Measurements from ENCODE around the gene GBP2.

GBP2 gene, protein sequence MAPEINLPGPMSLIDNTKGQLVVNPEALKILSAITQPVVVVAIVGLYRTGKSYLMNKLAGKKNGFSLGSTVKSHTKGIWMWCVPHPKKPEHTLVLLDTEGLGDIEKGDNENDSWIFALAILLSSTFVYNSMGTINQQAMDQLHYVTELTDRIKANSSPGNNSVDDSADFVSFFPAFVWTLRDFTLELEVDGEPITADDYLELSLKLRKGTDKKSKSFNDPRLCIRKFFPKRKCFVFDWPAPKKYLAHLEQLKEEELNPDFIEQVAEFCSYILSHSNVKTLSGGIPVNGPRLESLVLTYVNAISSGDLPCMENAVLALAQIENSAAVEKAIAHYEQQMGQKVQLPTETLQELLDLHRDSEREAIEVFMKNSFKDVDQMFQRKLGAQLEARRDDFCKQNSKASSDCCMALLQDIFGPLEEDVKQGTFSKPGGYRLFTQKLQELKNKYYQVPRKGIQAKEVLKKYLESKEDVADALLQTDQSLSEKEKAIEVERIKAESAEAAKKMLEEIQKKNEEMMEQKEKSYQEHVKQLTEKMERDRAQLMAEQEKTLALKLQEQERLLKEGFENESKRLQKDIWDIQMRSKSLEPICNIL

DNA sequence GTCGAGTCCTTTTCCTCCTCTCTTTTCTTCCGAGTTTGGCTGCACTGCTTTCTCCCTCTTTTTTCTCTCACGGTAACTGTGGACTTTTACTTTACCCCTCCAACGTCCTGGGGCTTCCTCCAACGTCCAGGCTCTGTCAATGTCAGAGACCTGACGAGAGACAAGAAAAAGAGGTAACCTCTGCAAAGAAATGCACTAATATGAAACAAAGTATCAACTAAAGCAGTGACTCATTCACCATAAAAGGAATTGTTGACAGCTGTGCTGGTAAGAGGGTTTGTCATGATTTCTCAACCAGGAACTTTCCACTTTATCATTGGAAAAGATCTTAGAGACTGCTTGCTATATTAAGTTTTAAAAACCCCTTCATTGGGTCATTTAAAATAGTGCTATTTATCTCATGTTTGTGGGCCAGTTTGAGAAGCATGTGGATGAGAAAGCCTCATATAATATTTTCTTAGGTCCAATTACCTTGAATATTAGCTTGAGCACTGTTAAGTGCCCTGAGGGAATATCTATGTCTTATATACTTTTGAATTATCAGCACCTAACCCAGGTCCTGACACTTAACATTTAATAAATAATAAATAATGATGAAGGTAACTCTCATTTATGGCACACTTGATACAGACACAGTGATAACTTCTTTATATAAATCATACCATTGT is at the start of gene GBP2:
GBP2 (minus strand) TSS at position 202 of the 668 bp plus-strand sequence. CDS start 4,148 bp downstream, outside the sequence.
- no peak for DNase-seq

DNA sequence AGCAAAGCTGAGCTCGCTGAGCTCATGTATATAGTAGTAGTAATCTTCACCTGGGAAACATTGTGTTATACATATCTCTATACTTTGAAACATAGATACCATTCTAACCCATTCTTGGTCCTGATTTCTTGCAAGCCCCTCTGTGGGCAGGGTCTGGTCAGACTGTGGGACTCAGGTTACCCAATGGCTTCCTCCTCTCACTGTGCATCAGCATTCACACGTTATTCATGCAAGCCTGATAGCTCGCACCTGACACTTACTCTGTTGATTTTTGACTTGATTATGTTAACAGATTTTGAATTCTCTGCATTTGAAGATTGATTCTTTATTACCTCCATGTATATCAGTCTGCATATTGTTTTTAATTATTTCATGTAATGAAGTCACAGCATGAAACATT is 48.6 kb upstream of the GBP2 start:
- DNase-seq: no peak

DNA sequence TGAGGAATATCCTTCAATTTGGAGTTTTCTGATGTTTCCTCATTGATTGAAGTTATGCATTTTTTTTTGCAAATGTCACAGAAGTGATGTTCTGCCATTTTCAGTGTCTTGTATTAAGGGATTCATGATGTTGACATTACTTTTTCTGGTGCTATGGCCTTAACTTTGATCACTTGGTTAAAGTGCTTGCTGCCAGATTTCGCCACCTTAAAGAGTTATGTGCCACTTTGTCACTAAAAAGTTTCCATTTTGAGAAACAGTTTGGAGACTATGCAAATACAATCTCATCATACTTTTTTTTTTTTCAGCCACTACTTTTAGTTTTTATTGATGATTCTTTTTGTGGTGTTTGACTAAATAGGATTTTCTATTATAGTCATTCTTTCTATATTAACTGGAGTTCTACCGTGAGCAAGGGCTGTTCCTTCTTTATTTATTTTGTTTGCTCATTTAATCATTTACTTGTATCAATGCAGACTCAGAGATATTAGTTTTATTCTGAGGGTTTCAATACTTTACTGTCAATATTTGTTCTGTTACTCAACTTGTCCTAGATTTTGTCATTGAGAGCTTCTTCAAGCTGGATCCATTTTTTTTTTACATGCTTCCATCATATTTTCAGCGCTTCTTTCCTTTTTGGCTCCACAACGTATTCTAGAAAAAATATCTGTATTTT is 46.7 kb upstream of the GBP2 start:
- no peak for DNase-seq

DNA sequence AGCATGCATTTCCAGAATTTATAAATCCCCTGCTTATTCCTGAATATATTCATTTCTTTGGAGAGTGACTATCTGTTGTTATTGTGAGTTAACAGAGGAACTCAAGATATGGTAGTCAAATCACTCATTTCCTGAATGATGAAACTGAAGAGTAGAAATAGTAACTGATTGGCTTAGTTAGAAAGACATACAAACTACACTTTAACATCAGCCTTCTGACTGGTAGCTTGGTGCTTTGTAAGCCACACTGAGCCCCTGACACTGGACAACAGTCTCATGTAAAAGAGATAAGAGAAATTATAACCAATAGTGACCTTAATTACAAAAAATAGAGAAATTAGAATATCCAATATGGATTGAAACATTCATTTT is 45.1 kb upstream of the GBP2 start:
- DNase-seq: no peak

DNA sequence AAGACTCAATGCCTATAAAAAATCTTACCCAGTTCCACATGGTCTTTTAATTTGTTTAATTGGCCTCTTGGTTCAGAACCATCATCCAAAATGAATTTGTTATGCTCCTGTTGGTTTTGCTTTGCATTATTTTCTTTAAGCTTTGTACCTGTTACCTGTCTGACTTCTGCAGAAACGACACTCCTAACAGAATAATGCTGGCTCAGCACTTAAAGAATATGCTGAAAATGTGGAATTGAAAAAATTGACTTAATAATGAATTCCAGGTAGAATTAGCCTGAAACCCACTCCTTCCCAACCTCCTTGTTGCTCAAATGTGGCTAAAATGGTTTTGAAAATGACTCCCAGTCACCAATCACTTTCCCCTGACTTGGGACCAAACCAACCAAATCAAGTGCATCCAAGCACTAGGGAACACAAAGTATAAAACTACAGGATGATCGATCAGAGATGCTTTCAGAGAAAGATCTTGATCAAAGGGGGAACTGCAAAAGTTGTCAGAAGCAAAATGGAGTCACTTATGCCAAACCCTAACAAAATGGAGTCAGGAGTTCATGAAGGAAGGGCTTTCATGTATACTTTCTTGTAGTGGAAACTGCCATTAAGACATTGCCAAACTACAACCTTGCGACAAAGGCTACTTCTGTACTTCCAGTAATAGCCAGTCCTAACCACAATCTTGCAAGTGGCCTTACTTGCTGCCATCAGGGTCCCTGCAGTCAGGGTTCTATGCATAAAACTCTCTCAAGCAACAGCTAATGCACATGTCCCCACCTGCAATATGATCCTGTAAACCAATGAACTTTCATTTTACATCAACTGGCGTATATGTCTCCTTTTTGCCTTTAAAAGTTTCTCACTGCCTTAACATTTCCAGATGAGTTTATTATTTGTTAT is 44.5 kb upstream of the GBP2 start:
- no peak for DNase-seq

DNA sequence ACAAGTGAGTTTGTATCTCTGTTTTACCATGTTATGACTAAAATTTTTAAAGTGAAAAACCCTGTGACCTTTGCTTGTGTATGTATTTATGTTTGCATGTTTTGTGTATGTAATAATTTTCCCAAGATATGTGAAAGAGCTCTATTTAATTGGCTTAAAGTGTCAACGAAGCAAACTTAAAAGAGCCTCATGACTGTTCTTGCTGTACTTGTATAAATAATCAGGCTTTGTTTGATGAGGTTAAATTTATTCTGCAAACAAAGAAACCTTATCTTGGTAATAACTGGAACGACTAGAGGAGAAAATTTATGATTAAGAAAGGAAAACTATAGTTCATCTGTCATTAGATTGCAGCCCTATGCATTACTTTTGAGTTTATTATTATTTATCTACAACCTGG is 43.3 kb upstream of the GBP2 start:
- DNase-seq: no peak

DNA sequence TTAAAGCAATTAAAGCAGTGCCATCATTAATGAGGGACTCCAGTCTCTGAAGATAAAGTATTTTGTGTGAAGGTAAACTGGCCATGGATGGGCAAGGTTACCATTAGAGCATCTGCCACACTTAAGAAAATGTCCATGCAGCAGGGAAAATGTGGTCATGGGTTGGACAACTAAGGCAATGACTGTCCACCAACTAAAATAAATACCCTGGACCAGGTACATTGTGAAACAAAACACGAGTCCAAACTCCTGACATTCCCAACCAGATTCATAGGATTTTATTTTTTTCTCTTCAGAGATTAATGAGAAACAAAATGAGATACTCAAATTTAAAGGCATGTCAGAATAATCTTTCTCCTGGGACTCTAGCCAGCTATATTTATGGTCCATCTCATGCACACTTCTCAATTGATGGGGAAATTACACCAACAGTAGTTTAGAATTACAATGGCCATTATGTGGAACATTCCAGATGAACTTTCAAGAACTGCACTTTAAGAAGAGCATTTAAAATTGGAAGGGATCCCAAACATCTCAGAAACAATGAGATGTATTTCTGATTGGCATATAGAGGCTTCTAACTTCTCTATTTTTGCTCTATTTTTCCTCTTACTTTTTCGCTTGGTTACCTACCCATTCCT is 41.8 kb upstream of the GBP2 start:
- DNase-seq: peak; percentile 28

DNA sequence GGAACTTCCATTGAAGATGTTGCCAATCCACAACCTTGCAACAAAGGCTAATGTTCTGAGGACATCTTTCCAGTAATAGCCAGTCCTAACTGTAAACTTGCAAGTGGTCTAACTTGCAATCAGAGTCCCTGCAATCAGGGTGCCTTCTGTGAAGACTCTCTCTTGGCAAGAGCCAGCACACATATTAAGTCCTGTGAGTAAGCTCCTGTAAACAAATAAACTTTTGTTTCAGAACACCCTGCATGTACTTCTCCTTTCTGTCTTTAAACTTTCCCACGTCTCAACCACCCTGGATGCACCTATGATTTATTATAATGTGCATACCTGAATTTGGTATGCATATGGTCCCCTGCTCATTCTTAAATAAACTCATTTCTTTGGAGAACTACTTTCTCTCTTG is 40.8 kb upstream of the GBP2 start:
- no peak for DNase-seq

DNA sequence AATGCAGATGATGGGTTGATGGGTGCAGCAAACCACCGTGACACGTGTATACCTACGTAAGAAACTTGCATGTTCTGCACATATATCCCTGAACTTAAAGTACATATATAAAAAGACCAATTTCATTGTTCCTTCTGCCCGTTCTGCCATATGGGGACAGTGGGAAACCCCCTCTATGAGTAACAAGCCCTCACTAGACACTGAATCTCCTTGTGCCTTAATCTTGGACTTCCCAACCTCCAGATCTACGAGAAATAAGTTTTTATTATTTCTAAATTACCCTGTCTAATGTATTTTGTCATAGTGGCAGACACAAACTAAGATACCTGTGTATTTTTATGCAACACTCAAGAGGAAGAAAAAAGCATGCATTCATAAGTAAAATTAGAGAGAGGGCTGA is 39.9 kb upstream of the GBP2 start:
- DNase-seq: no peak

DNA sequence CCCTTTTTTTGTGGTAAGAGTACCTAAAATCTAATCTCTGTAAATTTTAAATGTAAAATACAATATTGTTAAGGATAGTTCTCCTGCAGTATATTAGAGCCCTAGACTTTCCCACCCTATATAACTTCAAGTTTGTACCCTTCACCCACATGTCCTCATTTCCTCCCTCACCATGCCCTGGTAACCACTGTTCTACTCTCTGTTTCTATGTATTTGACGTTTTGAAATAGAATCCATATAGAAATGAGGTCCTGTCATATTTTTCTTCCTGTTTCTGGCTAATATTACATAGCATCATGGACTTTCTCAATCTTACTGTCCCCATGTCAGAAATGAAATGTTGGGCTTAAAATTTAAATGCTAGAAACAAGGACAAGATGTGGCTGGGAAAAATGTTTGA is 25.1 kb upstream of the GBP2 start:
- no peak for DNase-seq

DNA sequence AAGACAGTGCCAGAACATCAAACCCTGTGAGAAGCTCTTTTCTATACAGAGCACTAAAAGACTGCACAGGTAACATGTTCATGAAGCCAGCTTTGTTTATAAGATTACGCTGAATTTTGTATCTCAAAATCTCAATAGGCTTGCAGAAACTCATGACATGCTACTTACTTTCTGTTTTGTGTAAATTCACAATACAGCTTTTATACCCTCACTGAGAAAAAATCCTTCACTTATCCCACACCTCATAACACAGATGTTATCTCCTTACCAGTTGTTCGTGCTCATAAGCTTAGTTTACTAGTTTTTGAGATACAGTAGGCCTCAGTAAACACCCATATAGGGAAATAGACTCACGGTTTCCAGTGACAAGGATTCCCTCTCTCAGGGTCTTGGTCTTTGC is 24.1 kb upstream of the GBP2 start:
- DNase-seq: no peak

DNA sequence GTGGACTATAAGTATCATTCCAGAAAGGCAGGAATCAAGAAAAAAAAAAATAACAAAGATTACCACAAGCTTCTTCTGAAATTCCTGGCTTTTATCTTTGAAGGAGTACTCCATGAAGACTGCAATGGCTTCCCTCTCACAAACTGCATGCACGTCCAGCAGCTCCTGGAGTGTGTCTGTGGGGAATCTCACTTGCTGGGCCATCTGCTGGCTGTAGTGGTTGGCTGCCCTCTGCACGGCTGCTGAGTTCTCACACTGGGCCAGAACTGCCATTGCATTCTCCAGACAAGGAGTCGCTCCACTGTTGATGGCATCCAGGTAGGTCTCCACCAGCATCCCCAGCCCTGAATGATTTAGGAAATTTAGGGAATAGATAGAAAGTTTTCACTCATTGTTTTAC is 23.3 kb upstream of the GBP2 start:
- no peak for DNase-seq

DNA sequence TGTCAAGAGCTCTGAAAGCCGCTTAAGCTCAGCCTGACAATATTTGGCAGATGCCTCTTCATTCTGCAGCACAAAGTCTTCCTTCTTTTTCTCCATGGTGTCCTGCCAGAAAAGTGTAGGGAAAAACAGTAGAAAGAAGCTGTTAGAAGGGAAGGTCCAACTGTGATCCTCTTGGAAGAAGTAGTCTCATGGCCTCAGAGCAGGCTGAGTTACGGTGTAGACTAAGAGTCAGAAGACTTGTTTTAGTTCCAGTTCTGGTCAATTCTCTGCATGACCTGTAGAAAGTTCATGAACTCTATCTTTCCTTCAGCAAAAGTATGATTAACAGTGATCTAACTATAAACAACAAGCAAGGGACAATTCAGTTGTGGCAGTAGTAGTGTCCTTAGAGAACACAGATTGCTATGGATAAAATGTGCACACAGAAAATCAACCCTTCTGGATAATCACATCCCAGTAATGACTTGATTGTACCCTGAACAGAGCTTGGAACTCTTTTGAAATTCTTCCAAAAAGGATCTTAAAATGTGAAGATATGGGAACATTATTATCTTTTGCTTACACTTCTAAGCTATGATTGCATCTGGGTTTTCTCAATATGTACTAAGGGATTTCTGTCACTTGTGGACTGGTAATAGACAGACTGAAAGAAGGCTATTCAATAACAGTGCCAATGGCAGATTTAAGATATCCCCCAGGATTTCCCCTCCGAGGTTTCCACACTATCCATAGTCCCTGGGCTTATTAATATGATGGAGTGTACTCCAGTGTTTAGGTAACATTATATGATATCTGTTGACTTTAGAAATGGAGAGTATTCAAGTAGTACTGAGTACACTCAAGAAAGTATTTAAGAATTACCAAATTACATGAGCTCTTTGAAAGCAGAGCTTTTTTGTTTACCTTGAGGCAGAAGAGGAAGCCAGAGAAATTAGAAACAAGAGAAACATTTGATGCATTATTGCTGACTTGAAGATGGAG is 22.1 kb upstream of the GBP2 start:
- DNase-seq: no peak

DNA sequence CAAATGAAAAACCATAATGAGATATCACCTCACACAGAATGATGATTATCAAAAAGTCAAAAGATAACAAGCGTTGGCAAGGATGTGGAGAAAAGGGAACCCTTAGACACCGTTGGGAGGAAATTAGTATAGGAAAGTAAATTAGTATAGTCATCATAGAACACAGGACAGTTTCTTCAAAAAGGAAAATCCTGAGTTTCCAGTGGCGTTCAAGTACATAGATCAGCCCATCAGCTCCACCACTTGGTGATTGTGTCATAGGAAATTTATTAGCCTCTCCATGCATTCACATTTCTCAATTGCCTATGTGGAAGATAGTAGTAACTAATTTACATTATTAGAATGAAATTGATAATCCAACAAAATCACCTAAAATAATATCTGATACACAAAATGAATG is 20.8 kb upstream of the GBP2 start:
- no peak for DNase-seq

DNA sequence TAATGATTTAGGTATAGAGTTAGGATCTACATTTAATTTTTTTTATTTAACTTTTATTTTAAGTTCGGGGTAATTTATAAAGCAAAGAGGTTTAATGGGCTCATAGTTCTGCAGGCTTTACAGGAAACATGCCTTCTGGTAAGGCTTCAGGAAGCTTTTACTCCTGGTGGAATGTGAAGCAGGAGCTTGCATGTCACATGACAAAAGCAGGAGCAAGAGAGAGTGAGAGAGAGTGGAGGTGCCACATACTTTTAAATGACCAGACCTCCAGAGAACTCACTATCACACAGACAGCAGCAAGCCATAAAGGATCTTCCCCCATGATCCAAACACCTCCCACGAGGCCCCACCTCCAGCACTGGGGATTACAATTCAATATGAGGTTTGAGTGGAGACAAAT is 17.6 kb upstream of the GBP2 start:
- no peak for DNase-seq

DNA sequence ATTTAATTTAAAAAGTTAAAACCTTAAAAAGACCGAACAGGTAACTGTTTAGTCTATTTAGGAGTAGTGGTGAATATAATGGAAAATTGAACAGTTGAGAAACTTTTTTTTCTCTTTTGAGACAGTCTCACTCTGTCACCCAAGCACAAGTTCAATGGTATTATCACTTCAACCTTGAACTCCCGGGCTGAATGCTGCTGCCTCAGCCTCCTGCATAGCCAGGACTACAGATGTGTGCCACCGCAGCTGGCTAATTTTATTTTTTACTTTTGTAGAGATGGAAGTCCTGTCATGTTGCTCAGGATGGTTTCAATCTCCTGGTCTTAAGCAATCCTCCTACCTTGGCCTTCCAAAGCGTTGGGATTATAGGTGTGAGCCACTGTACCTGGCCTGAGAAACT is 16.2 kb upstream of the GBP2 start:
- DNase-seq: no peak

DNA sequence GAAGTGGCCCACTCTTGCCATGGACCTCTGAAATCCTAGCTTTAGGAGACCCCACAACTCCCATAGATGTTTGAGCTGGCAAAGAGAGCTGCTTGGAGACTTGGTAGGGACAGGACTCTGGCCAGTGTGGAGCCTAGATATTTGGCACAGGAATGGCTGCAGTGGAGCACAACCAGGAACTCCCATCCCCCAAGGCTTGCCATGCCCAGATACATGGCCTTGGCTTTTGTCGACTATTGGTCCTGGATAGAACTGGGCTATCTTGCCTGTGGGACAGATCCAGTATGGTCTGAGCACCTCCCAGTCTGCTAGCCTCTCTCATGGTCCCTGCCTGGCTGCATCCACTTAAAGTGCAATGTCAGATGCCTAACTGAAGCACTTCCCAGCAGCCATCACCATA is 7.8 kb upstream of the GBP2 start:
- no peak for DNase-seq

DNA sequence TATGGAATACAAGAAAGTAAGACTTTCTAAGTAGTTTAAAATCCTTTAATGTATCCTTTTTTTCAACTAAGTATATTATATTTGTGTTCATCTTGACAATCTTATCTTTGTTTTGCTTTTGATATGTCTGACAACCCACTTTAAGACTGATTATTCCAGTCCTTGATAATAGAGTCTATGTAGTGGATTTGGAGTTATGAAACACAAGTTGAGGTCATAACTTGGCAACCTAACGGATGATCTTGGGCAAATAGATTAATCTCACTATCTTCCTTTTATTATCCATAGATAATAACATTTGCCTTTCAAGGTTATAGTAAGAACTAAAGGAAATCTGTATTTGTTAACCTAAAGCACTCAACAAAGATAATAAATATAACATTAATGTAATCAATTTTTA is 4.8 kb upstream of the GBP2 start:
- no peak for DNase-seq

DNA sequence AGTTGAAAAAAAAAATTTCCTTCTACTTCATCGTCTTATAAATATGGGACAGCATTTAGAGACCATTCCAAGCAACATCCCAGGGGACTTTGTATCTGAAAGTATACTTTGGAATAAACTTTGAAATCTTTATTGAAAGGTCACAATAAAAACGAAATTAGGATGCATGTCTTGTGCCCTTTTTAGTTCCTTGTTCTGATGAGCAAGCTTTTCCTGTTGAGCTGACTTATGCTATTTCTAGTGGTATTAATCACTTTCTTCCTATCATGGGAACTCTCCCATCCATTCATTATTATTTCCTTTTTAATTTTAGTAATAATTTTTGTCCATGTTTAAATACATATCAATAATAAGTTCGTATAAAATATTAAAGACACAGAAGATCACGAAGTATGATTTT is 4.0 kb upstream of the GBP2 start:
- DNase-seq: no peak

DNA sequence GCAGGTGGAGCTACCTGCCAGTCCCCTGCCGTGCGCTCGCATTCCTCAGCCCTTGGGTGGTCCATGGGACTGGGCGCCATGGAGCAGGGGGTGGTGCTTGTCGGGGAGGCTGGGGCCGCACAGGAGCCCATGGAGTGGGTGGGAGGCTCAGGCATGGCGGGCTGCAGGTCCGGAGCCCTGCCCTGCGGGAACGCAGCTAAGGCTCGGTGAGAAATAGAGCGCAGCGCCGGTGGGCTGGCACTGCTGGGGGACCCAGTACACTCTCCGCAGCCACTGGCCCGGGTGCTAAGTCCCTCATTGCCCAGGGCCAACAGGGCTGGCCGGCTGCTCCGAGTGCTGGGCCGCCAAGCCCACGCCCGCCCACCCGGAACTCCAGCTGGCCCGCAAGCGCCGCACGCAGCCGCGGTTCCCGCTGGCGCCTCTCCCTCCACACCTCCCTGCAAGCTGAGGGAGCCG is 2.1 kb upstream of the GBP2 start:
- peak; percentile 22 for DNase-seq

Data from NCI-H345 (cell line).